Measurements from ENCODE around the gene LRP3.

GRCh38 chr19:33226550-33227241 is 32.6 kb downstream of the LRP3 start:
- TF ChIP-seq CTCF (IDR thresholded peaks at IDR 0.05; ENCODE audit: low read length), result no peak
- no peak for TF ChIP-seq EZH2 (IDR thresholded peaks at IDR 0.05; ENCODE audit: borderline replicate concordance, low read length)
